WTC11 (cell line): Measurements from ENCODE around the gene STAB1. TPM values are rescaled to one million over a fixed set of nuclear protein-coding genes. Genes with fewer than 3 reads are reported as not detected.

Experiments used
- ATAC-seq: fragments of 200-7000 bp; cut with Tn5 transposase; 2 replicates; pipeline ENCODE4 v1.10.0; 2021; ENCODE audit warnings: mild to moderate bottlenecking, moderate library complexity
- CTCF ChIA-PET: fragments of 300-600 bp; sonication (Branson Sonifier 250); formaldehyde crosslinking; loops from one replicate; lab custom pipeline; 2021; ENCODE audit warnings: antibody characterized with exemption; lab: Charles Lee
- POLR2A ChIA-PET: fragments of 350-600 bp; sonication (Branson Sonifier 250); formaldehyde crosslinking; loops from one replicate; lab custom pipeline; 2021; ENCODE audit warnings: antibody characterized with exemption; lab: Charles Lee
- DNase-seq: peaks from one replicate; pipeline ENCODE4 v3.0.0; 2021; ENCODE audit warnings: low spot score
- H3K27ac Mint-ChIP-seq: 2 replicates; pipeline ENCODE4 v1.8.0; 2021; ENCODE audit warnings: mixed read lengths
- H3K27me3 Mint-ChIP-seq: 2 replicates; pipeline ENCODE4 v1.8.0; 2021; ENCODE audit warnings: low read depth, mild to moderate bottlenecking, moderate library complexity, mixed read lengths
- H3K36me3 Mint-ChIP-seq: 2 replicates; pipeline ENCODE4 v1.8.0; 2021; ENCODE audit warnings: mixed read lengths
- H3K4me1 Mint-ChIP-seq: 2 replicates; pipeline ENCODE4 v1.8.0; 2022; ENCODE audit warnings: mixed read lengths
- H3K4me3 Mint-ChIP-seq: 2 replicates; pipeline ENCODE4 v1.8.0; 2021; ENCODE audit warnings: mild to moderate bottlenecking, moderate library complexity, mixed read lengths
- H3K9me3 Mint-ChIP-seq: 2 replicates; pipeline ENCODE4 v1.8.0; 2021; ENCODE audit warnings: mixed read lengths
- CREM ChIP-seq: sonication (generic); formaldehyde crosslinking; IDR thresholded peaks from 2 replicates; pipeline ENCODE4 v1.8.1; 2022; ENCODE audit warnings: mild to moderate bottlenecking, missing genetic modification reagents, moderate library complexity
- ELF4 ChIP-seq: sonication (generic); formaldehyde crosslinking; IDR thresholded peaks from 2 replicates; pipeline ENCODE4 v1.8.1; 2022; ENCODE audit warnings: low read depth, mild to moderate bottlenecking, moderate library complexity, missing genetic modification reagents
- EMX1 ChIP-seq: fragments of 250-450 bp; sonication (Bioruptor Pico); IDR thresholded peaks from 2 replicates; pipeline ENCODE4 v1.8.0; 2021; ENCODE audit warnings: mild to moderate bottlenecking
- FOXK1 ChIP-seq: sonication (generic); formaldehyde crosslinking; IDR thresholded peaks from 2 replicates; pipeline ENCODE4 v1.8.0; 2022; ENCODE audit warnings: mild to moderate bottlenecking, moderate library complexity, missing genetic modification reagents
- HMGA2 ChIP-seq: fragments of 250-450 bp; sonication (Bioruptor Pico); IDR thresholded peaks from 2 replicates; pipeline ENCODE4 v1.4.0; 2021; ENCODE audit warnings: mild to moderate bottlenecking, moderate library complexity
- KAT7 ChIP-seq: sonication (generic); formaldehyde crosslinking; IDR thresholded peaks from 2 replicates; pipeline ENCODE4 v1.8.1; 2023; ENCODE audit warnings: missing genetic modification reagents, mild to moderate bottlenecking, borderline replicate concordance
- OVOL2 ChIP-seq: fragments of 250-450 bp; sonication (Bioruptor Pico); IDR thresholded peaks from 2 replicates; pipeline ENCODE4 v1.9.0; 2021; ENCODE audit warnings: mild to moderate bottlenecking, borderline replicate concordance
- TP53 ChIP-seq: sonication (generic); formaldehyde crosslinking; IDR thresholded peaks from 2 replicates; pipeline ENCODE4 v1.8.1; 2023; ENCODE audit warnings: mild to moderate bottlenecking, missing genetic modification reagents
- ZNF121 ChIP-seq: sonication (generic); formaldehyde crosslinking; IDR thresholded peaks from 2 replicates; pipeline ENCODE4 v1.8.0; 2023; ENCODE audit warnings: missing genetic modification reagents
- ZNF232 ChIP-seq: sonication (generic); formaldehyde crosslinking; IDR thresholded peaks from 2 replicates; pipeline ENCODE4 v1.8.0; 2022; ENCODE audit warnings: mild to moderate bottlenecking, missing genetic modification reagents
- total RNA-seq: library from RNA; stranded (reverse); gene quantifications from 3 replicates; pipeline ENCODE4 v1.2.3, GENCODE V29; 2021
- TF ChIP-seq, protein P1 (sequence below): fragments of 250-450 bp; sonication (Bioruptor Pico); IDR thresholded peaks from 2 replicates; pipeline ENCODE4 v1.9.0; 2021; ENCODE audit warnings: moderate library complexity, mild to moderate bottlenecking, inconsistent platforms, borderline replicate concordance
- TF ChIP-seq, protein P2 (sequence below): fragments of 250-450 bp; sonication (Bioruptor Pico); IDR thresholded peaks from 2 replicates; pipeline ENCODE4 v1.9.0; 2021; ENCODE audit warnings: mild to moderate bottlenecking, borderline replicate concordance
- TF ChIP-seq, protein P3 (sequence below): fragments of 250-450 bp; sonication (Bioruptor Pico); conservative IDR thresholded peaks from 2 replicates; pipeline ENCODE4 v1.9.0; 2021; ENCODE audit warnings: mild to moderate bottlenecking
- TF ChIP-seq, protein P4 (sequence below): sonication (generic); formaldehyde crosslinking; IDR thresholded peaks from 2 replicates; pipeline ENCODE4 v1.8.0; 2023; ENCODE audit warnings: missing genetic modification reagents
- TF ChIP-seq, protein P5 (sequence below): fragments of 250-450 bp; sonication (Bioruptor Pico); IDR thresholded peaks from 2 replicates; pipeline ENCODE4 v2.1.2; 2022; ENCODE audit warnings: mild to moderate bottlenecking, moderate library complexity
- TF ChIP-seq, protein P6 (sequence below): sonication (generic); formaldehyde crosslinking; IDR thresholded peaks from 2 replicates; pipeline ENCODE4 v1.8.1; 2022; ENCODE audit warnings: low read depth, missing genetic modification reagents, borderline replicate concordance
- TF ChIP-seq, protein P7 (sequence below): sonication (generic); formaldehyde crosslinking; IDR thresholded peaks from 2 replicates; pipeline ENCODE4 v1.8.0; 2022; ENCODE audit warnings: mild to moderate bottlenecking, missing genetic modification reagents

The STAB1 gene
- total RNA-seq, 1 experiment from 2014 or later, result 1.9 TPM

DNA sequence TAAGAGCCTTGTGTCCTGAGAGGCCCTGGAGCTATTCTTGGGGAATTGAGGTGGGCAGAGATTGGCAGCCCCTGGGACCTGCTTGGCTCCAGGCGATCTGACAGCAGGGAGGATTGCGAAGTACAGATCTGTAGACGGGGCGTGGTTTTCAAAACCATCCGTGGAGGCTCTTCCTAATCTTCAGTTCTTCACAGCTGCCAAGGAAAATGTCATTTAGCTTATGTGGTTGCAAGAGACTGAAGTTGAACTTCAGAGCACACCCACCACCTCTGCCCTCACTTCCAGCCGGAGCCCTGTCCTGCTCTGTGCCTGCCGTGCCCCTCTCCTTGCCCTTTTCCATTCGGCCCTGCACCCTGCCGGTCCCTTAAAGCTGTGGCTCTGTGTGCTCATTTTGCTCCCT is 26.8 kb upstream of the STAB1 start:
- CTCF ChIA-PET, result interaction anchor here (0.6 kb wide), 2 partner anchors 207 to 386 kb away, joined by 3 to 5 read pairs; no protein-coding TSS in a partner anchor
- Mint-ChIP-seq H3K9me3 (no peaks in the 10 kb centered on the region), H3K4me3 (no peak overlapping the region), H3K4me1 (no peaks in the 10 kb centered on the region), H3K27ac (0 out of 2 replicates have a peak overlapping the region, but pooled peaks have one; percentile 19), H3K36me3 (peaks cover 28% of the 10 kb centered on the region), H3K27me3 (no peaks in the 10 kb centered on the region)
- TF ChIP-seq, protein P1, sequence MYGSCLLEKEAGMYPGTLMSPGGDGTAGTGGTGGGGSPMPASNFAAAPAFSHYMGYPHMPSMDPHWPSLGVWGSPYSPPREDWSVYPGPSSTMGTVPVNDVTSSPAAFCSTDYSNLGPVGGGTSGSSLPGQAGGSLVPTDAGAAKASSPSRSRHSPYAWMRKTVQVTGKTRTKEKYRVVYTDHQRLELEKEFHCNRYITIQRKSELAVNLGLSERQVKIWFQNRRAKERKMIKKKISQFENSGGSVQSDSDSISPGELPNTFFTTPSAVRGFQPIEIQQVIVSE (CRISPR knock-in tag), result no peak
- TF ChIP-seq HMGA2 (CRISPR knock-in tag) (no peak), ZNF121 (CRISPR knock-in tag) (no peak), TP53 (CRISPR knock-in tag) (no peak), ELF4 (CRISPR knock-in tag) (no peak), OVOL2 (CRISPR knock-in tag) (no peak), EMX1 (no peak), ZNF232 (CRISPR knock-in tag) (no peak), CREM (no peak), KAT7 (CRISPR knock-in tag) (no peak), FOXK1 (CRISPR knock-in tag) (no peak)
- TF ChIP-seq, protein P2, sequence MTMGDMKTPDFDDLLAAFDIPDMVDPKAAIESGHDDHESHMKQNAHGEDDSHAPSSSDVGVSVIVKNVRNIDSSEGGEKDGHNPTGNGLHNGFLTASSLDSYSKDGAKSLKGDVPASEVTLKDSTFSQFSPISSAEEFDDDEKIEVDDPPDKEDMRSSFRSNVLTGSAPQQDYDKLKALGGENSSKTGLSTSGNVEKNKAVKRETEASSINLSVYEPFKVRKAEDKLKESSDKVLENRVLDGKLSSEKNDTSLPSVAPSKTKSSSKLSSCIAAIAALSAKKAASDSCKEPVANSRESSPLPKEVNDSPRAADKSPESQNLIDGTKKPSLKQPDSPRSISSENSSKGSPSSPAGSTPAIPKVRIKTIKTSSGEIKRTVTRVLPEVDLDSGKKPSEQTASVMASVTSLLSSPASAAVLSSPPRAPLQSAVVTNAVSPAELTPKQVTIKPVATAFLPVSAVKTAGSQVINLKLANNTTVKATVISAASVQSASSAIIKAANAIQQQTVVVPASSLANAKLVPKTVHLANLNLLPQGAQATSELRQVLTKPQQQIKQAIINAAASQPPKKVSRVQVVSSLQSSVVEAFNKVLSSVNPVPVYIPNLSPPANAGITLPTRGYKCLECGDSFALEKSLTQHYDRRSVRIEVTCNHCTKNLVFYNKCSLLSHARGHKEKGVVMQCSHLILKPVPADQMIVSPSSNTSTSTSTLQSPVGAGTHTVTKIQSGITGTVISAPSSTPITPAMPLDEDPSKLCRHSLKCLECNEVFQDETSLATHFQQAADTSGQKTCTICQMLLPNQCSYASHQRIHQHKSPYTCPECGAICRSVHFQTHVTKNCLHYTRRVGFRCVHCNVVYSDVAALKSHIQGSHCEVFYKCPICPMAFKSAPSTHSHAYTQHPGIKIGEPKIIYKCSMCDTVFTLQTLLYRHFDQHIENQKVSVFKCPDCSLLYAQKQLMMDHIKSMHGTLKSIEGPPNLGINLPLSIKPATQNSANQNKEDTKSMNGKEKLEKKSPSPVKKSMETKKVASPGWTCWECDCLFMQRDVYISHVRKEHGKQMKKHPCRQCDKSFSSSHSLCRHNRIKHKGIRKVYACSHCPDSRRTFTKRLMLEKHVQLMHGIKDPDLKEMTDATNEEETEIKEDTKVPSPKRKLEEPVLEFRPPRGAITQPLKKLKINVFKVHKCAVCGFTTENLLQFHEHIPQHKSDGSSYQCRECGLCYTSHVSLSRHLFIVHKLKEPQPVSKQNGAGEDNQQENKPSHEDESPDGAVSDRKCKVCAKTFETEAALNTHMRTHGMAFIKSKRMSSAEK (CRISPR knock-in tag), result no peak
- TF ChIP-seq, protein P3, sequence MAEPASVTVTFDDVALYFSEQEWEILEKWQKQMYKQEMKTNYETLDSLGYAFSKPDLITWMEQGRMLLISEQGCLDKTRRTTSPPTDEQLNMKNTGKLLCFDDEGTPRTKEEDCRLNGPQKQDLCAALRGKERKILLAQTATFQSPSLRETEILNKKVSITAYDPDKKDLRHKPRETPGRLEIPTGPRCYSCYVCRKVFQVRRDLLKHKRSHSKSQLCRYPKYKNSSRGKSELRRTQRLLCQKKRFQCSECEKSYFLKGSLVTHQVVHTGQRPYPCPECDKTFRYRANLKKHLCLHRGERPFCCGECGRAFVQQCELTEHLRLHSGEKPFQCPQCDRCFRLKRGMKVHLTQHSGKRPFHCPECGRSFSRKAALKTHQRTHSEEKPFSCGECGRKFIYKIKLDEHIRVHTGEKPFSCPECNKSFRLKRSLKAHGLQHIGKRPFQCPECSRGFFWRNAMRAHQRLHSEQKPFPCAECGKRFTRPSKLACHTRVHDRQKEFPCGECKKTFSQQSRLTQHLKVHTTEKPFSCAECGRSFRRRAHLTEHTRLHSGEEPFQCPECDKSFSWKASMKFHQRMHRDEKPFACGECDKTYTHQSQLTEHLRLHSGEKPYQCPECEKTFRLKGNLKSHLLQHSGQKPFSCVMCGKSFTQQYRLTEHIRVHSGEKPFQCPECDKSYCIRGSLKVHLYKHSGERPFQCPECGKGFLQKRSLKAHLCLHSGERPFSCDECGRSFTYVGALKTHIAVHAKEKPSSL (CRISPR knock-in tag), result no peak
- TF ChIP-seq, protein P4, sequence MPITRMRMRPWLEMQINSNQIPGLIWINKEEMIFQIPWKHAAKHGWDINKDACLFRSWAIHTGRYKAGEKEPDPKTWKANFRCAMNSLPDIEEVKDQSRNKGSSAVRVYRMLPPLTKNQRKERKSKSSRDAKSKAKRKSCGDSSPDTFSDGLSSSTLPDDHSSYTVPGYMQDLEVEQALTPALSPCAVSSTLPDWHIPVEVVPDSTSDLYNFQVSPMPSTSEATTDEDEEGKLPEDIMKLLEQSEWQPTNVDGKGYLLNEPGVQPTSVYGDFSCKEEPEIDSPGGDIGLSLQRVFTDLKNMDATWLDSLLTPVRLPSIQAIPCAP (CRISPR knock-in tag), result no peak
- TF ChIP-seq, protein P5, sequence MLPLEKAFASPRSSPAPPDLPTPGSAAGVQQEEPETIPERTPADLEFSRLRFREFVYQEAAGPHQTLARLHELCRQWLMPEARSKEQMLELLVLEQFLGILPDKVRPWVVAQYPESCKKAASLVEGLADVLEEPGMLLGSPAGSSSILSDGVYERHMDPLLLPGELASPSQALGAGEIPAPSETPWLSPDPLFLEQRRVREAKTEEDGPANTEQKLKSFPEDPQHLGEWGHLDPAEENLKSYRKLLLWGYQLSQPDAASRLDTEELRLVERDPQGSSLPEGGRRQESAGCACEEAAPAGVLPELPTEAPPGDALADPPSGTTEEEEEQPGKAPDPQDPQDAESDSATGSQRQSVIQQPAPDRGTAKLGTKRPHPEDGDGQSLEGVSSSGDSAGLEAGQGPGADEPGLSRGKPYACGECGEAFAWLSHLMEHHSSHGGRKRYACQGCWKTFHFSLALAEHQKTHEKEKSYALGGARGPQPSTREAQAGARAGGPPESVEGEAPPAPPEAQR, result no peak
- TF ChIP-seq, protein P6, sequence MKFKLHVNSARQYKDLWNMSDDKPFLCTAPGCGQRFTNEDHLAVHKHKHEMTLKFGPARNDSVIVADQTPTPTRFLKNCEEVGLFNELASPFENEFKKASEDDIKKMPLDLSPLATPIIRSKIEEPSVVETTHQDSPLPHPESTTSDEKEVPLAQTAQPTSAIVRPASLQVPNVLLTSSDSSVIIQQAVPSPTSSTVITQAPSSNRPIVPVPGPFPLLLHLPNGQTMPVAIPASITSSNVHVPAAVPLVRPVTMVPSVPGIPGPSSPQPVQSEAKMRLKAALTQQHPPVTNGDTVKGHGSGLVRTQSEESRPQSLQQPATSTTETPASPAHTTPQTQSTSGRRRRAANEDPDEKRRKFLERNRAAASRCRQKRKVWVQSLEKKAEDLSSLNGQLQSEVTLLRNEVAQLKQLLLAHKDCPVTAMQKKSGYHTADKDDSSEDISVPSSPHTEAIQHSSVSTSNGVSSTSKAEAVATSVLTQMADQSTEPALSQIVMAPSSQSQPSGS (CRISPR knock-in tag), result no peak
- TF ChIP-seq, protein P7, sequence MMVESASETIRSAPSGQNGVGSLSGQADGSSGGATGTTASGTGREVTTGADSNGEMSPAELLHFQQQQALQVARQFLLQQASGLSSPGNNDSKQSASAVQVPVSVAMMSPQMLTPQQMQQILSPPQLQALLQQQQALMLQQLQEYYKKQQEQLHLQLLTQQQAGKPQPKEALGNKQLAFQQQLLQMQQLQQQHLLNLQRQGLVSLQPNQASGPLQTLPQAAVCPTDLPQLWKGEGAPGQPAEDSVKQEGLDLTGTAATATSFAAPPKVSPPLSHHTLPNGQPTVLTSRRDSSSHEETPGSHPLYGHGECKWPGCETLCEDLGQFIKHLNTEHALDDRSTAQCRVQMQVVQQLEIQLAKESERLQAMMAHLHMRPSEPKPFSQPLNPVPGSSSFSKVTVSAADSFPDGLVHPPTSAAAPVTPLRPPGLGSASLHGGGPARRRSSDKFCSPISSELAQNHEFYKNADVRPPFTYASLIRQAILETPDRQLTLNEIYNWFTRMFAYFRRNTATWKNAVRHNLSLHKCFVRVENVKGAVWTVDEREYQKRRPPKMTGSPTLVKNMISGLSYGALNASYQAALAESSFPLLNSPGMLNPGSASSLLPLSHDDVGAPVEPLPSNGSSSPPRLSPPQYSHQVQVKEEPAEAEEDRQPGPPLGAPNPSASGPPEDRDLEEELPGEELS (CRISPR knock-in tag), result no peak
- POLR2A ChIA-PET, result no interaction called here
- DNase-seq (no peak), ATAC-seq (no peak)
